Measurements from ENCODE around the gene ARHGAP10.
"Not testable (repeated sequence)": the region's sequence is repeated elsewhere in the genome, so short reads cannot be mapped to it uniquely, and the experiment has no call there.

Gene ARHGAP10

DNA sequence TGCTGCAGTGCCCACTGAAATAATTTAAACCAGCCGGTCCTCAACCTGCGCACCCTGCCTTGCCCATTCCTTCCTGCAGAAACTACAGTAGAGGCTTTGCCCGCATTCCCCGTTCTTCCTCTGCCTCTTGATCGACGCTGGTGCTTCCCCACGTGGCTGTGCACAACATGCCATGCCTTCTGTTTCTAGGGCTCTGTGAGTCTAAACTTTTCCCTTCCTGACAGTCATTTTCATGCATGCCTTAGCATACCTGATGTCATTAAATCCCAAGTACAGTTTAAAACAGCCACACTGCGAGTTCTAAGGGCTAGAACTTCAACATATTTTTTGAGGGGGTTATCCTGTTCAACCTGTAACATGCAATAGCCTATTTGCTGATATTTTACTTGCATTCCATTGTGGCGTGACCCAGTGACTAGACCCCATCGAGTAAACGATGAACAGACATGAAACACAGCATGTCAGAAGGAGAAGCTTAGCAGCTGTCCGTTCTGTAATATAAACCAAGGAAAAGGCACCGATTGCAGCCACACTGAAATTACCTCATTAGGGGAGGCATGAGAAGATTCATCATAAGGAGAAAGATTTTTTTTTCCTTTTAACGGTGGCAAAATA is 232.5 kb downstream of the ARHGAP10 start:
- no peak for DNase-seq

- DNase-seq = no peak
Observed at GRCh38 chr4:147965056-147965455, 233.2 kb downstream of the ARHGAP10 start.

DNA sequence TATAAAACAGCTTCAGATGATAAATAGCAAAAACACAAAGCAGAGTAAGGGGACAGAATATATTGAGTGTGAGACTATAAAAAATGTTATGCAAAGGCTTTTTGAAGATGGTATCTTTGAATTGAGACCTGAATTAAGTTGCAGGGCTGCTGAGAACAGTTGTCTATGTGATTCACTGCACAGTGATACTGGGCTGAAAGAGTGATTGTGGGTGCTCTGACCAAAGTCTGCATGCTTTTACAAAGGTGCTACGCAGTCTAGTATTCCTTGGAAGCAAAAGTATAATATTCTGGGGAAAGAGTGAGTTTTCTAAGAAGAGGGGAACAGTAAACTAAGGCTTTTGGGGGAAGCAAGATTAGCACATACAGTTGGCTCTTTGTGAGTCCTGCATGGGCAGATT is 234.0 kb downstream of the ARHGAP10 start:
- no peak for DNase-seq

DNA sequence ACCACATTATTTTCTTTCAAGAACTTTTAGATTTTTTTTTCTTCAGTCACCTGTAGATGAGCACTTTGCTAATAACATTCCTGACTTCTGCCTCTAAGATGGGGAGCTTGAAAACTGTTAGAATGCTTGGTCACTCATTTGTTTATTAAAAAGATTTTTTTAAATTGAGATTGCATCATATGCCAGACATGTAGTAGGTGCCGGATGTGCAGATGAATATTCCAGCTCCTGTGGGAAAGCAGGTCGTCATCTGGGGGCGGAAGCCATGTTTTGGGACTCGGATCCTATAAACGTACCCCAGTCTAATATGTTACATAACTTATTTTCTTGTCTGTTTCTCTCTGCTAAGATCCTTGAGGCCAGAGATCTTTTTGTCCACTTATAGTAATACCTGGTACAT is 236.8 kb downstream of the ARHGAP10 start:
- DNase-seq = no peak

DNA sequence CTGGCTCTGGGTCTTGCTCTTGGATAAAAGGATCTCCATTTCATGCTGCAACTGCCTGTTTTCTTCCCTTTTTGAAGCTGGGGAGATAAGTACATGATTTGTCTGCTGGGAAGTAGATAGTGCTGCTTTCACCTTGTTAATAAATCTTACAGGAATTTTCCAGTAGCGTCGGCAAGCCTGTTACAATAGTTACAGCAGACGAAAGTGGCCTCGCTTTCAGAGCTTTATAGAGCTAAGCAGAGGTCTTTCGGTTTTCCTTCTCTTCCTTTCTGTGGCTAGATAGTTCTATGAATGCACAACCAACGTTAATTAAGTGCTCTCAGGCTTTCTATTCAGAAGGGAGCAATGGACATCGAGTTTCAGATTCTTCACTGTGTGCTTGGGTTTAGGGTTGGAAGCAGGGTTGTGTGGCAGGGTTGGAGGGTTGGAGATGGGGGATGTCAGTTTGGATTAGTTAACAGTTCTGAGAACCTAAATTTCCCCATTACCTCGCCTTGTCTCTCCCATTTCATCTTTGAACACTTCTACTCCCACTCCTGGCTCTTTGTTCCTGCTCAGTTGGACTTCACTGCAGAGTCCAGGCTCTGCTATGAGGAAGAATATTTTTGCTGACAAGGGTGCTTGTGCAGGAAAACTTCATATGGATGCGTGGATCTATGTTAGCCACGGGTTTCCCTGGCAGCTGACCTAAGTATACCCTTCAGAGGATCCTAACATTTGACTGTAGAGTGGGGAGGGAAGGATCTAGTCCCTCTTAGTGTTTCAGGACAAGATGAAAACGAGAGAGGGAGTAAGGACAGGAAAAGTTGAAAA is 237.9 kb downstream of the ARHGAP10 start:
- DNase-seq = no peak

GRCh38 chr4:147971116-147971515 is 239.2 kb downstream of the ARHGAP10 start:
- DNase-seq = no peak

- no peak for DNase-seq
Observed at GRCh38 chr4:147975325-147975724, 243.4 kb downstream of the ARHGAP10 start.

DNA sequence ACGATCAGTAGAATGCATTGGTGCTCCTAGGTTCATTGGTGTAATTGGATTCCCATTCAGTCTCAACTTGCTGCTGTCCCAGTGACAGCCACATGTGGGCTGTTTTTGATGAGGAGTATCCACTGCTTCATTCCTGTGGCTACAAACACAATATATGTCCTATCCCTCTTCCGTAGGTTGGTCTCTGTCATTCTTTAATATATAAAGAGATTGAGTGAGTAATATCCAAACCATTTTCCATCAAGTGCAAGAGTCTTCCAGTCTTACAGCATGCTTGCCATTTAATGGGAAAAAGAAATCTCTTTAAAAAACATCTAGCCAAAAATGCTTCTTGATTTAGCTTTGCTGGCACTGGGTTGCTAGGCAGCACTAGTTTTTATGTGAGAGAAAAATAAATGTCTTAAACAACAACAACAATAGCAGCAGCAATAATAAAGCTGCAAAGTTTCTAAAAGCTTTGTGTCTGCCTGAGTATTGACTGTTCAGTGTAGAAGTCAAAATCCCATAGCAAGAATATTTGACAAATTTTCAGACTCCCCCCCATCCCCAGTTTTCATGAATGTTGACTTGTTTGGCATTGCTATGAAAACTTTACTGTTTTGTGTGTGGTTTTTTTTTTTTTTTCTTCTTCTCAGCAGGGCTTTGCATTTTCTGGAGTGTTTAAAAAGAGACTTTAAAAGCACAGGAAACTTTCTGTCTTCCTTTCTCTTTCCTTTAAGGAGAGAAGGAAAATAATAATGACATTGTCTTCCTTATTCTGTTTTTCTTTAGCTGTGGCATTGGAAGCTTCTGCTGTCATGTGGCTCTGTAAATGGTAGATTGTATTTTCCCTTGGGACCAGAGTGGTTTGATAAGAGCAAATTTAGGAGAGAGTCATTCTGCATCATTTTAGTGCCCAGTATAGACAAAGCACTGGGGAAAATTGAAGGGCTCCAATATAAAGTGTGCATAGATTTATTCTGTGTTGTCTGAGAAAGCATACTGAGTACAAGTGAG is 244.3 kb downstream of the ARHGAP10 start:
- no peak for DNase-seq

GRCh38 chr4:147980586-147980985 is 248.7 kb downstream of the ARHGAP10 start:
- DNase-seq = no peak

DNA sequence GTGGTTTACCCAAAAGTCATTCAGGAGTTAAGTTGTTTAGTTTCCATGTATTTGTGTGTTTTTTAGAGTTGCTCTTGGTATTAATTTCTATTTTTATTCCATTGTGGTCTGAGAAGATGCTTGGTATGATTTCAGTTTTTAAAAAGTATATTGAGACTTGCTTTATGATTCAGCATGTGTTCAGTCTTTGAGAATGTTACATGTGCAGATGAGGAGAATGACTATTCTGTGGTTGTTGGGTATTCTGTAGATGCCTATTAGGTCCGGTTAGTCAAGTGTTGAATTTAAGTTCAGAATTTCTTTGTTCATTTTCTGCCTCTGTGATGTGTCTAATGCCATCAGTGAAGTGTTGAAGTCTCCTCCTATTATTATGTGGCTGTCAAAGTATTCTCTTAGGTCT is 249.4 kb downstream of the ARHGAP10 start:
- no peak for DNase-seq

- DNase-seq = no peak
Observed at GRCh38 chr4:147984065-147984777, 252.3 kb downstream of the ARHGAP10 start.

- no peak for DNase-seq
Observed at GRCh38 chr4:147984778-147985138, 252.9 kb downstream of the ARHGAP10 start.

DNA sequence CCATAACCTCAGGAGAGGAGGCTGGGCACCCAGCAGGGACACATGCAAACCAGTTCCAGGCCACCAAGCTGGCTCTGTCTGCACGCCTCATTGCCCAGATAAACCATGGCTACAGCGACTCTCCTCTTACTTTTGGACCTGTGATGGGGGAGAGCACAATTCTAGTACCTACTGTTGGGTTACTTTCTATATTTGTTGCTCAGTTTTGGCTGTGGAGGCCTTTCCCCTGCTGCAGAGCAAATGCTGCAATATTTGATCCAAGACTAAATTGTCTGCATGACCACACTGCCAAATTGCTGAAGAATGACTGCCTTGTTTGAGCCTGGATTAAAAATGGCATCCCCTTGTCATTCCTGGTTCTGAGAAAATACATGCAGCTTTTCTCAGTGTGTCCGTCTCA is 253.5 kb downstream of the ARHGAP10 start:
- DNase-seq = no peak

DNA sequence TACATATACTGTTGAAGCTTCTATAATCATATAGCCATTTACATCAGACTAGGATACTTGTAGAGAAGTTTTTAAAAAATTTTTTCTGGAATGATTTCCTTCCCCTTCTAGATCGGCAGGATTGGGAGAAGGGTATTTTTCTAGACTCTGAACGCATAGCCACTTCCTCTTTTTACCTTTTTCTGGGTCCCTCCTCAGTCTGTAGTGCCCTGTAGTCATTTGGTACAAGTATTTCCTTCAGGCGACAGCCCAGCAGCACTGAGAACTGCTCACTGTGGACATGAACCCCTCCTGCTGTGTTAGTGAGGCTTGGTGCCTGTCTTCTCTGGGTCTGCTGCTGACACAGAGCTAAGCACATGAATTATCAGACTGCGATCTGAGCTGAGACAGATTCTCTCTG is 255.4 kb downstream of the ARHGAP10 start:
- no peak for DNase-seq

DNA sequence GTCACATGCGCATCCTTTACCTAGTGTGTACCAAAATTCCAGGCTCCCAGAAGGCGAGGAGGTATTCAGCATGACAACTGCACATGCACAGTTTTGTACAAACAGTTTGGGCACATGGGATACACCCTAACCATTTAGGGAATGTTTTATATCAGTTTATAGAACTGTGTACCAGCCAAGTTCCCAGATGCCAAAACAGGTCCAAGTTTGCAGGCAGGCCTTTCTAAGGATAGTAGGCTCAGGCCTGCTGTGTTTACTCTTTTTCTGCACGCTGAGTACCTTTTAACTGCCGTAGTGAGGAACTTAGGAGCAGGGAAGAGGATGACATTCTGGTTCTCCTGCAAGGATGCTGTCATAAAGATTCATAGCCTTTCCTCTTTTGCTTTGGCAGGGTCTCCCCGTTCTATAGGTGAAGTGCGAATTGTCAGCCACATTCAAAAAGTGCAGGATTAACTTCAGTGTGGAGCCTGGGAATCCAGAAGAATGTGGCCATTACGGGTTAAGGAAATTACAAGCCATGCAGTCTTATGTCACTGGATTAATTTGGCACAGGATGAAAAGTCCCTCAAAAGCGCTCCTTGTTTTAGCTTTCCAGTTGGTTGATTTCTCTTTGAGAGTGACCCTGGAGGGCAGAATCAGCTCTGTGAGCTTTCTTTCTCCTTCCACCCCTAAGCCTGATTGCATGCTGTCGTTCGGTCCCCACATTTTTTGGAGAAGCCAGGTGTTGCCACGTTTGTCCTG is 259.8 kb downstream of the ARHGAP10 start:
- no peak for DNase-seq

GRCh38 chr4:147994076-147994475 is 262.2 kb downstream of the ARHGAP10 start:
- DNase-seq = no peak

DNA sequence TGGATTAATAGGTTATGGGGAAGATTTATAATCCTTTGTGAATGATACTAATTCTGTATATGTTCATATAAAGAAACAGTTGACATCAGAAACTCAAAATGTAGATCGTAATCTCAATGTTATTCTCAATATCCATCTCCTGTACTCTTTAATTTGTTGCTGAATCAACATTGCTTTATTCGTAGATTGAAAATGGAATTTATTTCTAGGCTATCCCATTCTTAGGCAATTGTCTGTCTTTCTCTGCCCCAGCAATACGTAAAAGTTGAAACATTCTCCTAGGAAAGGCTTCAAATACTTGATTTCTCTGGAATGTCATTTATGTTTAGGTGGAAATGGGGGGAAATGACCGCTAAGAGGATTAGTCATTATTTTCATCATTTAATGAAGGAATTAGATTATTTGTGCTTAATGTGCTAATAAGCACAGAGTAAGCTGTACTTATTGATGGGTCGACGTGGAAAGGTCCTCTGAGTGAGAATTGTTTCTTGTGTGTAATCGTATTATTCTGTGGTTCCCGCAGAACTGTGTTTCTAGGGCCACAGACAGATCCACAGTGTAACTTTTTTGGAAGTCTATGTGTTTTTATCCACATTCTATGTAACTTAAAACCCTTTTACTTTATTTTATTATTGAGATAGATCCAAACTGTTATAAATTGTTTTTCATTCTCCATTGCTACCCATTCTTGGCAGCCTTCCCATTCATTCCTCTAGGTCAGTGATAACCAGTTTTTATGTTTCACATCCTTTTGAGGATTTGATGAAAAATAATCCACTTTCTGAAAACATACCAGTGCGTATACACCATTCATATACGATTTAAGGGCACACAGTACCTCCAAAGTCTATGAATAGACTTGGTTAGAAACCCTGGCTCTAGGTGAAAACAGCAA is 262.9 kb downstream of the ARHGAP10 start:
- no peak for DNase-seq

GRCh38 chr4:147996859-147997258 is 265.0 kb downstream of the ARHGAP10 start:
- DNase-seq = no peak

DNA sequence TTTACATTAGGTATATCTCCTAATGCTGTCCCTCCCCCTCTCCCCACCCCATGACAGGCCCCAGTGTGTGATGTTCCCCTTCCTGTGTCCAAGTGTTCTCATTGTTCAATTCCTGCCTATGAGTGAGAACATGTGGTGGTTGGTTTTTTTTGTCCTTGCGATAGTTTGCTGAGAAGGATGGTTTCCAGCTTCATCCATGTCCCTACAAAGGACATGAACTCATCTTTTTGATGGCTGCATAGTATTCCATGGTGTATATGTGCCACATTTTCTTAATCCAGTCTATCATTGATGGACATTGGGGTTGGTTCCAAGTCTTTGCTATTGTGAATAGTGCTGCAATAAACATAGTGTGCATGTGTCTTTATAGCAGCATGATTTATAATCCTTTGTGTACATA is 268.1 kb downstream of the ARHGAP10 start:
- DNase-seq = not testable (repeated sequence)

GRCh38 chr4:148004228-148004857 is 272.5 kb downstream of the ARHGAP10 start:
- DNase-seq = no peak
